HL-60 (cell line): ENCODE data around the gene GRAMD4.

ENCODE experiments used
- DNase-seq, 2 experiments: peaks; one replicate each; pipeline ENCODE4 v3.0.0-alpha.2; 2010 to 2020; ENCODE audit warnings: low read depth in 1 of 2, low spot score in 1 of 2
- H3K27ac ChIP-seq: fragments of 250-450 bp; sonication (Bioruptor Pico); replicated peaks from 2 replicates; pipeline ENCODE4 v1.5.1; 2020; ENCODE audit warnings: mild to moderate bottlenecking, moderate library complexity
- H3K27me3 ChIP-seq: fragments of 250-450 bp; sonication (Bioruptor Pico); 2 replicates; pipeline ENCODE4 v1.5.1; 2021; ENCODE audit warnings: mild to moderate bottlenecking, moderate library complexity; ENCODE audit not compliant: insufficient read depth, poor library complexity, severe bottlenecking
- H3K4me3 ChIP-seq: replicated peaks from 2 replicates; pipeline ENCODE4 v1.5.1; 2011; ENCODE audit warnings: mild to moderate bottlenecking, control low read depth, low read length; ENCODE audit not compliant: insufficient read depth
- GABPA ChIP-seq: IDR thresholded peaks from 2 replicates; pipeline ENCODE4 v1.6.1; 2012; ENCODE audit warnings: low read depth
- POLR2AphosphoS5 ChIP-seq: IDR thresholded peaks from 2 replicates; pipeline ENCODE4 v1.6.1; 2012; ENCODE audit warnings: low read depth
- REST ChIP-seq: IDR thresholded peaks from 2 replicates; pipeline ENCODE4 v1.6.1; 2012; ENCODE audit warnings: low read depth; ENCODE audit not compliant: insufficient replicate concordance
- SPI1 ChIP-seq: IDR thresholded peaks from 2 replicates; pipeline ENCODE4 v1.6.1; 2012; ENCODE audit warnings: low read depth, mild to moderate bottlenecking, borderline replicate concordance
- TF ChIP-seq, protein P1 (sequence below): IDR thresholded peaks from one replicate; pipeline ENCODE4 v1.5.1; 2011; ENCODE audit warnings: low read length, control low read depth, inconsistent platforms; ENCODE audit not compliant: insufficient read depth

The GRAMD4 gene

GRCh38 chr22:46617207-46617985, 2.8 kb upstream of the GRAMD4 start:
- Histone ChIP-seq H3K27ac (peak overlapping the region; percentile 99), H3K4me3 (no peak overlapping the region), H3K27me3 (no peaks in the 10 kb centered on the region)
- no peak for TF ChIP-seq GABPA
- TF ChIP-seq POLR2AphosphoS5 = no peak; the same call in 1 of the 2 replicates
- TF ChIP-seq REST = no peak
- TF ChIP-seq SPI1 = no peak
- TF ChIP-seq, protein P1, sequence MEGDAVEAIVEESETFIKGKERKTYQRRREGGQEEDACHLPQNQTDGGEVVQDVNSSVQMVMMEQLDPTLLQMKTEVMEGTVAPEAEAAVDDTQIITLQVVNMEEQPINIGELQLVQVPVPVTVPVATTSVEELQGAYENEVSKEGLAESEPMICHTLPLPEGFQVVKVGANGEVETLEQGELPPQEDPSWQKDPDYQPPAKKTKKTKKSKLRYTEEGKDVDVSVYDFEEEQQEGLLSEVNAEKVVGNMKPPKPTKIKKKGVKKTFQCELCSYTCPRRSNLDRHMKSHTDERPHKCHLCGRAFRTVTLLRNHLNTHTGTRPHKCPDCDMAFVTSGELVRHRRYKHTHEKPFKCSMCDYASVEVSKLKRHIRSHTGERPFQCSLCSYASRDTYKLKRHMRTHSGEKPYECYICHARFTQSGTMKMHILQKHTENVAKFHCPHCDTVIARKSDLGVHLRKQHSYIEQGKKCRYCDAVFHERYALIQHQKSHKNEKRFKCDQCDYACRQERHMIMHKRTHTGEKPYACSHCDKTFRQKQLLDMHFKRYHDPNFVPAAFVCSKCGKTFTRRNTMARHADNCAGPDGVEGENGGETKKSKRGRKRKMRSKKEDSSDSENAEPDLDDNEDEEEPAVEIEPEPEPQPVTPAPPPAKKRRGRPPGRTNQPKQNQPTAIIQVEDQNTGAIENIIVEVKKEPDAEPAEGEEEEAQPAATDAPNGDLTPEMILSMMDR = no peak
- DNase-seq = peak; percentile 51 to 69

DNA sequence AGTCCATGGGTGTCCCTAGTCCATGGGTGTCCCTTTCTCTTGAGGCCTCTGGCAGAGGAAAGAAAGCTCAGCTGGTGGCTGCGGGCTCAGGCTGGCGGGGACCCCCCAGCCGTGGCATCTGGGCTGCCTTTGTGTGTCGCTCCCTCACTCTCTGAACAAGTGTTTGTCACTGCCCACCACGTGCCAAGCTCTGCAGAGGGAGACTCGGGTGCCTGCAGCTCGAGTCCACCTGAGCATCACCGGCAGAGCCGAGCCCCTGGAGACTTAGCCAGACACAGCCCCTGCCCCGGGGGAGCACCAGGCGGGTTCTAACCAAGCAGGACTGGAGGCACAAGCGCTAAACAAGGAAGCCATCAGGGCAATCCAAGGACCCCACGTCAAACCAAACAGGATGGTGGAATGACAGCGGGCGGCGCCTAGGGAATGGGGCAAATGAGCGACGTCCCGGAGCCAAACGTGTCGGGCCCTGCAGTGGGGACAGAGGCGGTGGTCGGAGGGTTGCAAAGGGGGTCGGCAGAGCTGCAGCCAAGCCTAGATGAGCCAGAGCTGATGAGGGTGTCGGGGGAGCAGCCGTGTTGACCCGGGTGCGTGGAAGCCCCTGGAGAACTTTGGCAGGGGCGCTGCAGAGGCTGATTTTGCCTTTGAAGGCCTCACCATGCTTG, 2.1 kb upstream of the GRAMD4 start:
- Histone ChIP-seq H3K27ac (peak overlapping the region; percentile 99), H3K4me3 (no peak overlapping the region), H3K27me3 (no peaks in the 10 kb centered on the region)
- TF ChIP-seq REST (no peak), GABPA (no peak), SPI1 (no peak), POLR2AphosphoS5 (no peak)
- TF ChIP-seq, protein P1 = no peak
- no peak for DNase-seq

- TF ChIP-seq POLR2AphosphoS5 = no peak
- no peak for TF ChIP-seq GABPA
- TF ChIP-seq SPI1 = no peak
- TF ChIP-seq, protein P1 = no peak
- no peak for TF ChIP-seq REST
- DNase-seq = no peak
- Histone ChIP-seq H3K27me3 (no peaks in the 10 kb centered on the region), H3K27ac (peak overlapping the region; percentile 99), H3K4me3 (no peak overlapping the region)
Observed at GRCh38 chr22:46618667-46619066, 1.5 kb upstream of the GRAMD4 start.
